Measurements from ENCODE around the gene PTTG1.

DNA sequence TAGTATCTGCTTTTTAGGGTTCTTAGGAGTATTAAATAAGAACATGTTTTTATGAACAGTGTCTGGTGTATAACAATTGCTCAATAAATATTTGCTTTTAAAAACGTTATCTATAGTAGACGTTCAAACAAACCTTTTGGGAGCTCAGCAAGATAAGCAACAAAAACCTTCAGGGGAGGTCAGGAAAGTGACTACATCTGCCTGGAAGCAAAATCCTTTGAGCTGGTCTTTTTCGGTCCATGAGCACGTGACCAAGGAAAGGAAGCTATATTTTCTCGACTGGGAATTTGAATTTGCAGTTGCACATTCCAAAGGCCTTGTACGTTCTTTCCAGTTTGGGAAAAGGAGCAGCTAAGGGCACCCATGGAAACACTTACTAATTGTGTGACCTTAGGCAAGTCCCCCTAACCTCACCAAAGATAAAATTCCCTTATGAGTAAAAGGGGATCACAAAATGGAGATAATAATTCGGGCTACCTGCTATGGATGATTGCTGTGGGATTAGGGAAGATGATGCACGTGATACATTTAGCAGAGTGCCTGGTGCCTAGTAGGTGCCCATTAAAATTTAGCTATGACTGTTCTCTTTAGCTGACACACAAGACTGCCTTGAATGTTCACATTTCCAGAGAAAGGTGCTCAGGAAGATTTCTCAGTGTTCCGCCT, 45.4 kb downstream of the PTTG1 start:
- TF ChIP-seq, protein P1, sequence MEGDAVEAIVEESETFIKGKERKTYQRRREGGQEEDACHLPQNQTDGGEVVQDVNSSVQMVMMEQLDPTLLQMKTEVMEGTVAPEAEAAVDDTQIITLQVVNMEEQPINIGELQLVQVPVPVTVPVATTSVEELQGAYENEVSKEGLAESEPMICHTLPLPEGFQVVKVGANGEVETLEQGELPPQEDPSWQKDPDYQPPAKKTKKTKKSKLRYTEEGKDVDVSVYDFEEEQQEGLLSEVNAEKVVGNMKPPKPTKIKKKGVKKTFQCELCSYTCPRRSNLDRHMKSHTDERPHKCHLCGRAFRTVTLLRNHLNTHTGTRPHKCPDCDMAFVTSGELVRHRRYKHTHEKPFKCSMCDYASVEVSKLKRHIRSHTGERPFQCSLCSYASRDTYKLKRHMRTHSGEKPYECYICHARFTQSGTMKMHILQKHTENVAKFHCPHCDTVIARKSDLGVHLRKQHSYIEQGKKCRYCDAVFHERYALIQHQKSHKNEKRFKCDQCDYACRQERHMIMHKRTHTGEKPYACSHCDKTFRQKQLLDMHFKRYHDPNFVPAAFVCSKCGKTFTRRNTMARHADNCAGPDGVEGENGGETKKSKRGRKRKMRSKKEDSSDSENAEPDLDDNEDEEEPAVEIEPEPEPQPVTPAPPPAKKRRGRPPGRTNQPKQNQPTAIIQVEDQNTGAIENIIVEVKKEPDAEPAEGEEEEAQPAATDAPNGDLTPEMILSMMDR (conservative IDR thresholded peaks at IDR 0.05; ENCODE audit: low read depth, low read length), result no peak
- no peak for TF ChIP-seq EZH2 (IDR thresholded peaks at IDR 0.05; ENCODE audit: low read length, unreplicated experiment)
- no peak for TF ChIP-seq EZH2phosphoT487 (IDR thresholded peaks at IDR 0.05; ENCODE audit: borderline replicate concordance, low read length)

All from PC-3 (cell line).